Epithelial cell of proximal tubule (primary cell): ENCODE measurements around the gene ARHGAP5. TPM values are rescaled to one million over a fixed set of nuclear protein-coding genes. Genes with fewer than 3 reads are reported as not detected.

Experiments used
- DNase-seq: peaks from one replicate; pipeline ENCODE4 v3.0.0-alpha.2; 2011; ENCODE audit warnings: low read depth
- H3K4me3 ChIP-seq: 2 replicates; pipeline ENCODE4 v1.5.1; 2011; ENCODE audit warnings: low read depth, mild to moderate bottlenecking, low read length
- total RNA-seq: library from RNA; depleted of rRNA; stranded (reverse); fragments of >200 nt; gene quantifications from 2 replicates; pipeline ENCODE4 v1.2.3, GENCODE V29; 2015
- TF ChIP-seq, protein P1 (sequence below): conservative IDR thresholded peaks from 2 replicates; pipeline ENCODE4 v1.5.1; 2012; ENCODE audit warnings: low read depth, mild to moderate bottlenecking, low read length

ARHGAP5 gene
- total RNA-seq, 1 donor from 2014 or later, result 45.7 TPM

GRCh38 chr14:32171469-32171868 is 94.4 kb downstream of the ARHGAP5 start:
- DNase-seq, result no peak
- TF ChIP-seq, protein P1, sequence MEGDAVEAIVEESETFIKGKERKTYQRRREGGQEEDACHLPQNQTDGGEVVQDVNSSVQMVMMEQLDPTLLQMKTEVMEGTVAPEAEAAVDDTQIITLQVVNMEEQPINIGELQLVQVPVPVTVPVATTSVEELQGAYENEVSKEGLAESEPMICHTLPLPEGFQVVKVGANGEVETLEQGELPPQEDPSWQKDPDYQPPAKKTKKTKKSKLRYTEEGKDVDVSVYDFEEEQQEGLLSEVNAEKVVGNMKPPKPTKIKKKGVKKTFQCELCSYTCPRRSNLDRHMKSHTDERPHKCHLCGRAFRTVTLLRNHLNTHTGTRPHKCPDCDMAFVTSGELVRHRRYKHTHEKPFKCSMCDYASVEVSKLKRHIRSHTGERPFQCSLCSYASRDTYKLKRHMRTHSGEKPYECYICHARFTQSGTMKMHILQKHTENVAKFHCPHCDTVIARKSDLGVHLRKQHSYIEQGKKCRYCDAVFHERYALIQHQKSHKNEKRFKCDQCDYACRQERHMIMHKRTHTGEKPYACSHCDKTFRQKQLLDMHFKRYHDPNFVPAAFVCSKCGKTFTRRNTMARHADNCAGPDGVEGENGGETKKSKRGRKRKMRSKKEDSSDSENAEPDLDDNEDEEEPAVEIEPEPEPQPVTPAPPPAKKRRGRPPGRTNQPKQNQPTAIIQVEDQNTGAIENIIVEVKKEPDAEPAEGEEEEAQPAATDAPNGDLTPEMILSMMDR, result no peak
- H3K4me3 ChIP-seq, result no peak overlapping the region

DNA sequence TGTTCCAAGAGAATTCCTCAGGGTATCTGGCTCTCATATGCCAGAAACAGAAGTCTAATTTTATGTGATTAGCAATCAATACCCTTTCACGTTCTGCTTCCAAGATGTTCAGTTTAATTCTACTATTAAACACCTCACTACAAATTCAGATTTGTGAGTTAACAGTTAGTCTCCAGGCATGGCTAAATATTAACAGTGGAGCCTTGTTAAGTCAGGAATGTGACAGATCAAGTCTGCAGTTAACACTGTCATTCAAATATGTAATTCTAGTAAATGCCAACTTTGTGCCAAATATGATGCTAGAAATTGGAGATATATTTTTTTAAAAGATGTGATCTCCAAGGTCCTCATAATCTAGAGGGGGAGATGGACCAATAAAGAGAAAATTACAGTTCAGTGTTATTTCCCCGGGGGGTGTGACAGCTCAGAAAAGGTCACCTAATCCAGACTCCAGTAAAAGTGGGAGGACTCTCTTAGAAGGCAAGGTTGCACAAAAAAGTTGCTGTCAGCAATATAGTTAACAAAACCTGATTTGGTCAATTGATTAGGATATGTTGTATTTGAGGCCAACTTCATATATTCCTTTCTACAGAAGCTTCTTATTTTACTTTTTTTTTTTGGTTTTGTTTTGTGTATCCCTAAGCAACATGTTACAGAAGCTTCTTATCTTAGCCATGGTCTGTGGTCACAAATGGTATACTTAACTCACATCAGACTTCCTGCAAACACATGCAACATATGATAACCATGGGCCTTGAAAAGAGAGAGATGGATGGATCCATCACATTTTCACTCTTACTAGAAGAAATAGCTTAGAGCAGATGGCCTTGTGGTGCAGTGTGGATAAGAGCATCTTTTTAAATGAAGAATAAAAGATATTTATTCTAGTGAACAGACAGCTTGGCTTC is 106.3 kb downstream of the ARHGAP5 start:
- TF ChIP-seq, protein P1, result no peak
- H3K4me3 ChIP-seq, result no peak overlapping the region
- no peak for DNase-seq

GRCh38 chr14:32185097-32185496 is 108.0 kb downstream of the ARHGAP5 start:
- no peak overlapping the region for H3K4me3 ChIP-seq
- DNase-seq, result no peak
- TF ChIP-seq, protein P1, result no peak

- TF ChIP-seq, protein P1, result no peak
- no peak for DNase-seq
- H3K4me3 ChIP-seq, result no peak overlapping the region
These were observed 109.1 kb downstream of the ARHGAP5 start for GRCh38 chr14:32186248-32186647.

- no peak for DNase-seq
- TF ChIP-seq, protein P1, result no peak
- H3K4me3 ChIP-seq, result no peak overlapping the region
These were observed 112.7 kb downstream of the ARHGAP5 start for GRCh38 chr14:32189811-32190210.

- no peak overlapping the region for H3K4me3 ChIP-seq
- TF ChIP-seq, protein P1, result no peak
- DNase-seq, result no peak
These were observed 113.6 kb downstream of the ARHGAP5 start for GRCh38 chr14:32190673-32191072.
